Psoas muscle (tissue), 8 donors: ENCODE results near the gene HBS1L. TPM values are rescaled to one million over a fixed set of nuclear protein-coding genes. Genes with fewer than 3 reads are reported as not detected.
"Not testable (repeated sequence)": the region's sequence is repeated elsewhere in the genome, so short reads cannot be mapped to it uniquely, and the experiment has no call there.

ENCODE experiments used
- ATAC-seq, 4 donors: fragments of 200-7000 bp; cut with Tn5 transposase; one replicate each; pipeline ENCODE4 v1.9.1; 2020; ENCODE audit warnings: moderate library complexity in 3 of 4, mild to moderate bottlenecking in 2 of 4
- DNase-seq, 2 donors: peaks; one replicate each; pipeline ENCODE4 v3.0.0-alpha.2; 2020
- H3K27ac ChIP-seq: fragments of 200-600 bp; one replicate; pipeline ENCODE4 v1.8.0; 2022
- H3K27me3 ChIP-seq, 3 donors: fragments of 200-600 bp in 1 of 3; one replicate each; pipeline versions ENCODE4 v1.6.1 to v1.8.0; 2013 to 2022; ENCODE audit warnings: low read length in 2 of 3, mild to moderate bottlenecking in 2 of 3, moderate library complexity in 1 of 3; ENCODE audit not compliant: insufficient read depth in 3 of 3
- H3K36me3 ChIP-seq, 2 donors: fragments of 200-600 bp in 1 of 2; one replicate each; pipeline versions ENCODE4 v1.6.1 to v1.8.0; 2013 to 2022; ENCODE audit warnings: low read depth in 1 of 2, mild to moderate bottlenecking in 1 of 2, moderate library complexity in 1 of 2; ENCODE audit not compliant: insufficient read depth in 1 of 2
- H3K4me1 ChIP-seq: fragments of 200-600 bp; one replicate; pipeline ENCODE4 v1.8.0; 2022
- H3K4me3 ChIP-seq: fragments of 200-600 bp; one replicate; pipeline ENCODE4 v1.8.0; 2022; ENCODE audit warnings: mild to moderate bottlenecking
- H3K9me3 ChIP-seq: fragments of 200-600 bp; one replicate; pipeline ENCODE4 v1.8.0; 2022
- WGBS, 3 donors: extraction: QIAGEN DNeasy Blood & Tissue Kit; methylation state at CpG; one replicate each; pipeline versions ENCODE4 v1.1.6 to v1.1.7; 2013; 5-methylcytosine and 5-hydroxymethylcytosine counted together
- intact Hi-C, 2 donors: fragments of 100-400 bp; cut with DNase I; formaldehyde crosslinking; loops; one replicate each; pipeline versions ENCODE4 v1.11.0 to v1.14.2; 2022
- polyA plus RNA-seq, 3 donors: library from polyadenylated mRNA; stranded (reverse); fragments of 200-250 nt; gene quantifications; one replicate each; pipeline ENCODE4 v1.2.3, GENCODE V29; 2013
- total RNA-seq, 4 donors: library from RNA; stranded (reverse); fragmentation: NEBNext Ultra II Directional in 2 of 4; extraction: Animal tissue kit (Norgen Biotek cat#: 25700) in 2 of 4; gene quantifications; one replicate each; pipeline versions ENCODE4 v1.2.1 to v1.2.4, GENCODE V29; 2021 to 2023
- TF ChIP-seq, protein P1 (sequence below): fragments of 200-600 bp; IDR thresholded peaks from one replicate; pipeline ENCODE4 v1.8.0; 2022; ENCODE audit warnings: antibody characterized with exemption
- donor health status: healthy with polysubstance abuse.
- donor health status: DM: no; HTN: no; CAD: no; lungs with moderate emphysema.
- donor health status: Bipolar disorder and iron deficiency.
- donor health status: healthy.
- donor health status: DM: yes; HTN: yes; CAD: no.
- donor health status: DM: no; HTN: no; CAD: no.
- donor health status: DM: no; HTN: no; CAD: no.
- donor health status: DM: yes; HTN: yes; CAD: no.

HBS1L gene
- total and polyA plus RNA-seq, 7 donors = 55.1 to 143 (median 99.5) TPM

- H3K4me3 ChIP-seq = no peak overlapping the region
- H3K9me3 ChIP-seq = no peaks in the 10 kb centered on the region
- no peaks in the 10 kb centered on the region for H3K36me3 ChIP-seq
- no peak overlapping the region for H3K27ac ChIP-seq
- no peaks in the 10 kb centered on the region for H3K27me3 ChIP-seq
- no peak for DNase-seq
- ATAC-seq = no peak
- H3K4me1 ChIP-seq = no peaks in the 10 kb centered on the region
- intact Hi-C loops = no loop called here
- TF ChIP-seq, protein P1, sequence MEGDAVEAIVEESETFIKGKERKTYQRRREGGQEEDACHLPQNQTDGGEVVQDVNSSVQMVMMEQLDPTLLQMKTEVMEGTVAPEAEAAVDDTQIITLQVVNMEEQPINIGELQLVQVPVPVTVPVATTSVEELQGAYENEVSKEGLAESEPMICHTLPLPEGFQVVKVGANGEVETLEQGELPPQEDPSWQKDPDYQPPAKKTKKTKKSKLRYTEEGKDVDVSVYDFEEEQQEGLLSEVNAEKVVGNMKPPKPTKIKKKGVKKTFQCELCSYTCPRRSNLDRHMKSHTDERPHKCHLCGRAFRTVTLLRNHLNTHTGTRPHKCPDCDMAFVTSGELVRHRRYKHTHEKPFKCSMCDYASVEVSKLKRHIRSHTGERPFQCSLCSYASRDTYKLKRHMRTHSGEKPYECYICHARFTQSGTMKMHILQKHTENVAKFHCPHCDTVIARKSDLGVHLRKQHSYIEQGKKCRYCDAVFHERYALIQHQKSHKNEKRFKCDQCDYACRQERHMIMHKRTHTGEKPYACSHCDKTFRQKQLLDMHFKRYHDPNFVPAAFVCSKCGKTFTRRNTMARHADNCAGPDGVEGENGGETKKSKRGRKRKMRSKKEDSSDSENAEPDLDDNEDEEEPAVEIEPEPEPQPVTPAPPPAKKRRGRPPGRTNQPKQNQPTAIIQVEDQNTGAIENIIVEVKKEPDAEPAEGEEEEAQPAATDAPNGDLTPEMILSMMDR = no peak
- WGBS, 3 donors = 75 to 78% (median 77%) methylated on average over 2 of the region's 2 CpGs
Observed at GRCh38 chr6:135066397-135066796, 11.8 kb upstream of the HBS1L start.

DNA sequence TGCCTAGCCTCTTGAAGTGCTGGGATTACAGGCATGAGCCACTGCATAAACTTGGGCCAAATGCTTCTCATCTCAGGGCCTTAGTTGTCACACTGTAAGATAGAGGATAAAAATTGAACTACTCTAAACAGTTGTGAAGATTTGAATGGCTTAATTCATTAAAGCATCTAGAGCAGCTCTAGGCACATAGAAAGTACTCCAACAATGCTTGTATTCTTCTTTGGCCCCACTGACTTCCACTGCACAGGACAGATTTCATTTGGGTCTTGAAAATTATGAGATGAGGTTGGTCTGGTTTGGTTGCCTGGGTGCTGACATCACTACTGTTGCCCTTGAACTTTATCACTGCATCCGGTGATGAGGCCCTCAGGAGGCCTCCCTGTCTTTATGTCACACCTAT is 10.0 kb upstream of the HBS1L start:
- no peaks in the 10 kb centered on the region for H3K36me3 ChIP-seq
- 47 to 78% (median 73%) methylated on average over 1 of the region's 1 CpG for WGBS, 3 donors

DNA sequence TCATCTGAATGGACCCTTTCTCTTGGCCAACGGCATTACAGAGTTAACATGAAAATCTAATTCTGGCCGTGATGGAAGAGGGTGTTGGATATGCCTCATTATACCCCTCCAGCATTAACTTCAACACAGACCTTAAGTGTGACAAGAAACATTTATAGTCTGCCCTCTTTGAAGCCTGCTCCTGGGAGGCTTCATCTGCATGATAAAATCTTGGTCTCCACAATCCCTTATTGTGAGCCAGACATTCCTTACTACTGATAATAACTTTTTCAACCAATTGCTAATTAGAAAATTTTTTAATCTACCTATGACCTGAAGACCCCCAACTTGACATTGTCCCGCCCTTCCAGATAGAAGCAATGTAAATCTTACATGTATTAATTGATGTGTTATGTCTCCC is 9.3 kb upstream of the HBS1L start:
- H3K27ac ChIP-seq = no peak overlapping the region
- intact Hi-C loops = no loop called here
- ATAC-seq (no peak), DNase-seq (no peak)
- no peaks in the 10 kb centered on the region for H3K27me3 ChIP-seq
- 63 to 74% (median 63%) methylated on average over 3 of the region's 3 CpGs for WGBS, 3 donors
- no peak overlapping the region for H3K4me3 ChIP-seq
- TF ChIP-seq, protein P1 = no peak
- H3K4me1 ChIP-seq = no peaks in the 10 kb centered on the region
- H3K36me3 ChIP-seq = no peaks in the 10 kb centered on the region
- H3K9me3 ChIP-seq = no peaks in the 10 kb centered on the region

More for the DNA sequence above, 10.0 kb upstream of the HBS1L start:
- no peak for DNase-seq
- no peaks in the 10 kb centered on the region for H3K27me3 ChIP-seq
- no peak for ATAC-seq
- no peaks in the 10 kb centered on the region for H3K9me3 ChIP-seq
- H3K4me1 ChIP-seq = no peaks in the 10 kb centered on the region
- TF ChIP-seq, protein P1 = no peak
- intact Hi-C loops = no loop called here
- H3K4me3 ChIP-seq = no peak overlapping the region
- no peak overlapping the region for H3K27ac ChIP-seq

- 65 to 71% (median 65%) methylated on average over 7 of the region's 7 CpGs for WGBS, 3 donors
- Histone ChIP-seq H3K36me3 (no peaks in the 10 kb centered on the region), H3K27ac (no peak overlapping the region), H3K4me3 (no peak overlapping the region), H3K27me3 (no peaks in the 10 kb centered on the region), H3K4me1 (no peaks in the 10 kb centered on the region), H3K9me3 (no peaks in the 10 kb centered on the region)
- intact Hi-C loops = no loop called here
- DNase-seq (no peak), ATAC-seq (no peak)
- TF ChIP-seq, protein P1 = no peak
Observed at GRCh38 chr6:135062735-135063134, 8.1 kb upstream of the HBS1L start.

GRCh38 chr6:135060076-135060475 is 5.5 kb upstream of the HBS1L start:
- no peak for ATAC-seq
- no peak for DNase-seq
- 80 to 82% (median 81%) methylated on average over 4 of the region's 4 CpGs for WGBS, 3 donors

GRCh38 chr6:135058299-135058698 is 3.7 kb upstream of the HBS1L start:
- WGBS, 3 donors = 88 to 90% (median 88%) methylated on average over 11 of the region's 11 CpGs
- H3K27me3 ChIP-seq, H3K4me3 ChIP-seq, H3K4me1 ChIP-seq, H3K36me3 ChIP-seq, ATAC-seq, intact Hi-C loops, H3K27ac ChIP-seq, H3K9me3 ChIP-seq, DNase-seq: not testable (repeated sequence)

More at GRCh38 chr6:135060076-135060475, 5.5 kb upstream of the HBS1L start:
- TF ChIP-seq, protein P1 = no peak
- Histone ChIP-seq H3K27me3 (no peaks in the 10 kb centered on the region), H3K9me3 (no peaks in the 10 kb centered on the region), H3K27ac (no peak overlapping the region), H3K4me3 (no peak overlapping the region), H3K4me1 (peaks cover 5% of the 10 kb centered on the region), H3K36me3 (no peaks in the 10 kb centered on the region)
- intact Hi-C loops = no loop called here
